CD4-positive, alpha-beta T cell treated with Interferon gamma for 1 hour (primary cell): Measurements from ENCODE around the gene ATP11A.

ENCODE experiments used
- DNase-seq: peaks from one replicate; pipeline ENCODE4 v3.0.0-alpha.2; 2020

Gene ATP11A

DNA sequence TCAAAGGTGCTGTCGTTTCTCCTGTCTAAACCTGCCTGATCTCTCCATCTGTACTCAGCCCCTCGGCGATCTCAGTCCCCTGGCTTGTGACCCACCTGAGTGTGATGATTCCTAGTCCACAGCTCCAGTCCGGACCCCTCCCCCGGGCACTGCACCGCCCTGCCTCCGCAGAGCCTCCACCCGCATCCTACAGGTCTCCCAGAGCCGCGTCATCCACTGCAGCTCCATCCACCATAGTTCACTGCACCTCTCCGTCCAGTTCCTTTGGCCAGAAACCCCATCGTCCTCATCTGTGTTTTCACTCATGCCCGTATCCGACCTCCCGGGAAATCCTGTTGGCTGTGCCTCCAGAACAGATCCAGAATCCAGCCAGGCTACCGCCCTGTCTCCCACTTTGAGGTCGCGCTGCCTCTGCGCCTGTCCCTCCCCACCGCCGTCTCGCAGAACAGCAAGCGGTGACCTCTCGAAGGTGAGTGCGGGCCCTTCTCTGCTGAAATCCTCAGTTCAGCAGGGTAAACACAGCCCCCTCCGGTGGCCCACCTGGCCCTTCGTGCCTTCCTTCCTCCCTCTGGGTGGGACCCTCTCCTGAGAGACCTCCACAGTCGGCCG, 227.3 kb downstream of the ATP11A start:
- DNase-seq = no peak

- DNase-seq = no peak
Measured at GRCh38 chr13:112917737-112918136, 227.9 kb downstream of the ATP11A start.

GRCh38 chr13:112918266-112918665, 228.4 kb downstream of the ATP11A start:
- no peak for DNase-seq

DNA sequence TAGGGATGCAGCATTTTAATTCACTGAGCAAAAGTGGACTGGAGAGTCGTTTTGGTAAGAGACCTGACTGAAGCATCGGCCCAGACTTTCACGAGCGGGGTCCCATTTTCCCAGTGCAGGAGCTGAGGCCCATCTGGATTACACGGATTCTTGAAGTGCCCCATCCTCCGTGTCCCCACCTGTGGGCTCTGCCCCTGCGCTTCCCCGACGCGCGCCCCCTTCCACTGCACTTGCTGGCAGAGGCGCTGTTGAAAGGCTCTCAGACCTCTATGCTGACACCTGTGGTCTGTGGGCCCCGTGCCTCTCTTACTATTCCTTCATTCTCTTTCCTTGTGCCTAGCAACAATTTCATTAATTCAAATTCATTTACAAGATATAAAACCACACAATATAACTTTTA, 228.9 kb downstream of the ATP11A start:
- DNase-seq = no peak

DNA sequence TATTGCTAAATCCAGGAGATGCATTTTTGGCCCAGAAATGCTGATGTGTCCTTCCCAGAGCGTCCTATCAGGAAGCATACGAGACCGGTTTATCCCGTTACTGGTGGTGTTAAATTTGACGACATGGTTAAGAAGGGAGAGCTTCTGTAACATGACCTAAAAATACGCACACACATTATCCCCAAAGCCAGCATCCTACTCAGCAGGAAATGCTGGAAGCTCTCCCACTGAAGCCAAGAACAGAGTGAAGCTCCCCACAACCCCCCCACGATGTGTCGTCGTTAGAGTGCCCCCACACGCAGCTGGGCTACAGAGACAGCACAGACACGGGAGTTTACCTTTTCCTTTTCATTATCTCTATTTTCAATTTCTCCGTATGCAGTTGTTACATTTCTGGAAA, 234.1 kb downstream of the ATP11A start:
- no peak for DNase-seq

GRCh38 chr13:112924365-112924764, 234.5 kb downstream of the ATP11A start:
- DNase-seq = no peak

GRCh38 chr13:112926003-112926402, 236.2 kb downstream of the ATP11A start:
- no peak for DNase-seq

GRCh38 chr13:112926993-112927392, 237.2 kb downstream of the ATP11A start:
- DNase-seq = no peak

DNA sequence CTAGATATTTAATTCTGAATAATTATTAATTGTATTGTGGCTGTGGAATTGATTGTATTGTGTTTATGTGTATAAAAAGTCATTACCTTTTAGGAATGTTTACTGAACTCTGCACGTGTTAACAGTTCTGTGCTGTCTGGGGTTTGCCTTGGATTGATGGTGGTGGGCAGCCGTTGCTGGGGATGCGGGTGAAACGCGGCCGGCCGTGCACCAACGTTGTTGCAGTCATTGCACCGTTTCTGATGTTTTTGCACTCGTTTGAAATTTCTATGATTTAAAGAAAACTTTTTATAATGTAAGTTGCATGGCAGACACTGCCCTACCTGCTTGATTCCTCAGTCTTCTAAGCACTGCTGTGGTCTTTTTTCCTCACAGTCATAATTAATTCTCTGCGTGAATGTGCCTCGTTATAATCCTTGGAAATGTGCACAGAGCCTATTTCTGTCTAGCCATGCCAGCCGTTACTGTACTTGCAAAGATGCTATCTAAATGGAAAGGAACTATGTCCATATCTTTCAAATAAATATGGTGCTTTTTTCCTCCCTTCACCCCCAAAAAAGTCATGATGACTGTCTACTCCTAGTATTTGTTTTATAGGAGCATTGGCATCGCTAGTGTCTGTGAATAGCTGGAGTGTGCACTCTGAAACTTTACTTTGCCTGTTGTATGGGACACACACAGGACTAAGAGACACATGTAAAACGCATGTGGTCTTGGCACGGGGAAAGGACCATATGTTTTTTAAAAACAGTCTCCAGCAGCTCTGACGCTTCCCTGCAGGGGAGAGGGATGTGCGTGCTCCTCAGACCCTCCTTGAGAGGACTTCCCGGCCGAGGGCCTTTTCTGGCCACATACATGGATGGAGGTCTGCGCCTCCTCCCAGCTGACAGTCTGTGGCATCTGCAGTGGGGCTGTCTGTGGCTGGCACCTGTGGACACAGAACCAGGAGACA, 238.5 kb downstream of the ATP11A start:
- DNase-seq = no peak

GRCh38 chr13:112928972-112929782, 239.3 kb downstream of the ATP11A start:
- no peak for DNase-seq

DNA sequence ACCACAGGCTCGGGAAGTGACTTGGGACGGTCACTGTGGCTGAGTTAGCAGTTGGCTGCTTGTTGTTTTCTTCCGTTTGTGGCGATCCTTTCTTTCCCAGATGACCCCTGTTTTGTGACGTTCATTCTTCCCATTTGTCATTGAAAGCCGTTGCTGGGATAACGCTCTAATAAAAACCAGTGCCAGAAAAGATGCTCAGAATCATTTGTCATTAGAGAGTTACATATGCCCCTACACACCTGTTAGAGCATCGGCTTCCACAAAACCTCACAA, 239.9 kb downstream of the ATP11A start:
- no peak for DNase-seq

GRCh38 chr13:112930192-112930591, 240.4 kb downstream of the ATP11A start:
- no peak for DNase-seq

DNA sequence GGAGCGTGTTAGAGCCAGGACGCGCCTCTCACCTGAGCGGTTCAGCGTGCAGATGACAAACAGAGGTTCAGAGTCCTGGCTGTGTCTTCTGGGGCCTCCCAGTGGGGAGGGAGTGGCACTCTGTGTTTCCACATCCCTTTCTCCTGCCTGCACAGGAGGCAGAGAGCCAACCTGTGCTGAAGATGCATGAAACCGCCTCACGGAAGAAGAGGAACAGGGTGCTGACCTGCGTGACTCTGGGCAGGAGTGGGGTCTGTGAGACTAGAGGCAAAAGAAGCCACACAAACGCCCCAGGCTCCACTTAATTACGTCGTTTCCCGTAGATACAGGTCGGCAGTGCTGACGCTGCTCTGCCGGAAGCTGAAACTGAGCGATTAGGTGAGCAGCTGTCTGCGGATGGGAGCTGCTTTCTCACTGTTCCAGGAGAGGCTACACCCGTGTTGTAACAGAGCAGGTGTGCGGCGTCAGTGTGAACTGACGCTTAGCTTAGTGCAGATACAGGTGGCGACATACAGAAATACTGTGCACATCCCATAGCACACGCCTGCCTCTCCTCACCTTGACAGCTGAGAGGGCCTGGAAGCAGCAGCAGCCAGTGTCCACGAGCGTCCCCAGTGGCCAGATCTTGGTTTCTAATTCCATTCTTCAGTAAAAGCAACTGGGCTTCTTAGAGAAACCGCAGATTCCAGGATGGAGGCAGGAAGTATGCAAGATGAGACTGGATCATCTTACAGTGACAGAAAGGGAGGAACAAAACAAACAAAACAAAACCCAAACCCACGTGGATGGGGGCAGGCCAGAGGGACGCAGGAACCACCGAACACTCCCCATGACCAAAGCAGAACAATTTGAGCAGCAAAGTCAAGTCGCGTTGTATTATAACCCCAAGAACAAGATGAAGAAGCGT, 241.4 kb downstream of the ATP11A start:
- no peak for DNase-seq

DNA sequence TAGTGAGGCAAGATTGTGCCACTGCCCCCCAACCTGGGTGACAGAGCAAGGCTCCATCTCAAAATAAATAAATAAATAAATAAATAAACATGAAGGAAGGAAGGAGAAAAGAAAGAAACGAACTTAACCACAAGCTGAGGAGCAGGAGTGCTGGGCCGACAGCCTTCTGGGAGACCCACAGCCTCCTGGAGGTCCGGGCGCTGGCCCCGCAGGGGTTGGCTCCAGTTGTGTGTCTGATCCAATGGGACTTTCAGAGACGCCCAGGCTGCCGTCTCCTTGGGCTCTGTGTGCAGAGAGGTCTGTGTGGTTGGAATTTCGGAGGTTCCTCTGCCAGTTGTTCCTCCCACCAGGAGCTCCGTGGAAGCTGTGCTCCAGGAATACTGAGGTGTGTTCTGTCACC, 243.1 kb downstream of the ATP11A start:
- DNase-seq = no peak

DNA sequence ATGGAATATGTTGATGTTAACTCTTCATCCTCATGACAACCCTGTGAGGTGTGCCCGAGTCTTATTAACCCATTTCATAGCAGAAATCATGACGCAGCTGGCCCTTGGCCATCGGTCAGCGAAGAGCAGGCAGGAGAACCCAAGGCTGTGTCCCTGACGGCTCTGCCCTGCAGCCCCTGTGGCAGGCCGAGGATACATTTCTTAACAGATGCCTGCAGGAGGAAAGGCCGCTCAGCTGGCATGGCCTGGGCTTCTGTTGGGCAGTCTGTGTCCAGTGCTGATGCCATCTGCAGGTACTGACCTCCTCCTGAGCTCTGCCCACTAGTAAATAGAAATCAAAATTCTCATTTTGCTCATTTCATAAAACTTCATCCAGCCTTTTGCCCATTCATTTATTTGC, 243.8 kb downstream of the ATP11A start:
- no peak for DNase-seq

DNA sequence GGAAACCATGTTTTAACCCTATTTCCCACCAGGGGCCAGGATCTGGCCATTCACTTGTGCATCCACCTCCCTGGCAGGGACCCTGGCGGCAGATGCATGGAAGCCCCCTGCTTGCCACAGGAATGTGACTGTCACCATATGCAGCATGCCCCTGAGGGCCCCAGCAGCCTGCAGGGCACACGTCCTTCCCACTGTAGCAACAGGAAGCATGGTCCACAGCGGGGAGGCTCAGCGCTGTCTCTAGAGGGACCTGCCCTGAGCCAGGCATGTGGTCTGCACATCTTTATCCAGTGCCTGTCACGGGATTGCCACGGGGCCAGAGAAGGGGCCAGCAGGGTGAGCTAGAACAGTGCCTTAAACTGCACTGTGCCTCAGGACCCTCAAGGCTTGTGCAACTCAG, 244.2 kb downstream of the ATP11A start:
- no peak for DNase-seq
